NCI-H2227 (cell line): ENCODE measurements around the gene C16orf82.
A peak's percentile ranks its signal among the peaks of the same experiment; 100 is the strongest.

Experiments used
- DNase-seq: peaks from one replicate; lab custom pipeline; 2025; ENCODE audit not compliant: unreplicated experiment; lab: John Stamatoyannopoulos, UW

The C16orf82 gene

DNA sequence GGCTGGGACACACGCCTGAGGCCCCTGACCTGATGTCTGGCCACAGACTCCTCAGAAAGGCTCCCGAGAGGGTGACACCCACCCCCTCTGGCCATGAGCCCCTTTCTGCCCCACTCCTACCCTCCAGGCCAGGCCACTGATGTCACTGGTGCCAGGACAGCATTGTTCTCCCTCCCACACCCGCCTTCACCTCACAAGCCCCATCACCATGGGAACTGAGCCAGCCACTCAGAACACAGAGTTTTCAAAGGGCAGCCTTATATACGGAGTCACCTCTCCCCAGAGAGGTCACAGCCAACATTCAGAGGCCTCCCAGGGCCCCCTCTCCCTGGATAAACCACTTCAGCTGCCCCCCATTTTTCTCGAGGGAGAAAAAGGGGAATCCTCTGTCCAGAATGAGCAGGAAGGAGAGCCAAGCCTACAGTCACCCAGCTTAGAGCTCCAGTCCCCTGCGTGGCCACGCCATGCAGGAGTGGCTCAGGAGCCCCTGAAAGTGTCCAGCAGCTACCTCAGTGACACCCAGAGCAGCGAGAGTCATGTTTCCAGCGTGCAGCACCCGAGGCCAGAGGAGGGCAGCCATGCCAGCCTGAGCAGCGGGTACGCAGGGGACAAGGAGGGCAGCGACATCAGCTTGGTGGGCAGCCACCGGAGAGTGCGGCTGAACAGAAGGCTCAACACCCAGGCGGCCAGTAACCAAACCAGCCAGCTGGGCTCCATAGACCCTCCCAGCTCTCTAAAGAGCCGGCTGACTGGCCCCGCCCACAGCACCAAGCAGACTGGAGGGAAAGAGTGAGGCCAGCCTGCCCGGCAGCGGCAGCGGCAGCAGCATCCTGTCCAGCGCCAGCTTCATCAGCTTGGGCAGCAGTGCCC lies at the start of gene C16orf82:
TSS of gene C16orf82 (plus strand) at position 260 of the 870 bp plus-strand sequence.
- DNase-seq: peak; percentile 49

DNA sequence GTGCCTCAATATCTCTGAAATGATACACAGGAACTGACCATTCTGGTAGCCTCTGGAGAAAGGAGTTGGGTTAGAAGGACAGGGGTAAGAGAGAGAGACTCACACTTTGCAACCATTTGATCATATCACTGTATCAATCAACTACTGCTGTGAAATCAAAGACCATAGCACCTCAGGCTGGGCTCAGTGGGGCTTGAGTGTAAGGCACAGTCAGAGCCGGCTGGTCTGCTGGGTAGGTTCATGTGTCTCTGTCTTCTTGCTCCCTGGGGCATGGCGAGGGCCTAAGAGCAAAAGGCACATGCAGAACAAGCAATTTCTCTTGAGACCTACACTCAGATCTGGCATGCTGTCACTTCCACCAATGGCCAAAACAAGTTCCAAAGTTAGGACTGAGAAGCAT lies 46.7 kb upstream of the C16orf82 start:
- no peak for DNase-seq

DNA sequence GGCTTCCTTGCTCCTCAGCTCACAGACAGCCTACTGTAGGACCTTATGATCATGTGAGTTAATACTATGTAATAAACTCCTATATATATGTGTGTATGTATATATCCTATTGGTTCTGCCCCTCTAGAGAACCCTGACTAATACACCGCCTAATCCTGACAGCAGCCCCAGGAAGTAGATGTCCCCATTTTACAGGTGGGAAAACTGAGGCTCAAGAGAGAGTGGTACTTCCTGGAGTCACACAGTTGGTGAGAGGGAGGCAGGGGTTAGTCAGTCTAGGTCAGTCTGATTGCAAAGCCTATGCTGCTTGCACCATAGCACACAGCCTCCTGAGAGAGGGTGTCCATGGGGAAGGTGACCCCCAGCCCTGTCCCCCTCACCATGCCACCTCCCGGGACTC lies 42.7 kb upstream of the C16orf82 start:
- DNase-seq: no peak

DNA sequence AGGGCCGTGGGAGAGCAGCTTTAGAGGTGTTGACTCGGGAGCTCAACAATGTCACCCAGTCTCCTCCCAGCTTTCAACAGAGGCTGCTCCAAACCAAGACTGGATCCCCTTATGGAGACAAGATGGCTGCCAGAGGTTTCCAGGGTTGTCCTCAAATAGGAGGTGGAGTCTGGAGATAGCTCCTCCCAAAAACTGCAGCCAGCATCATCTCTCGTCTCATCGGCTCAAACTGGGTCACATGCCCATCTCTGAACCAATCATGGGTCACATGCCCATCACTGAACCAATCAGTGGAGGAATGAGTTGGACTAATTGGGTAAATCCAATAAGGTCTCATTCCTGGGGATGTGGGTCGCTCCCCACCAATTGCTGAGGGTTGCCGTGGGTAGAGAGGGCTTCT lies 41.1 kb upstream of the C16orf82 start:
- no peak for DNase-seq

DNA sequence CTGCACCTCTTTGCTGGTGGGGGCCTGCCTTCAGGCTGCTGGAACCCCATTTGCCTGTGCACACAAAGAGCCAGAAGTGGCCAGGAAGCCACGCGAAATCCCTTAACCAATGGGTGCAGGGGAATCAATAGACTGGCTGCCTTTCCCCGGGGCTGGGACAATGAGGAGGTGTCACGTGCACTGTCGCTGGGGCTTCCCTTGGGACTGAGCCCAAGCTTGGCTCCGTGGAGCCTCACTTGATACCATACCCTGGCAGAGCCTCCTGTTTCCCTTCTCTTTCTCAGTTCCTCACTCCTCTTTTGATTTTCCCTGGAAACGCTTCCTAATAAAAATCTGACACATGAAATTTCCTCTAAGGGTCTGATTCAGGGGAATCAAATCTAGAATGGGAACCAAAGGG lies 38.8 kb upstream of the C16orf82 start:
- no peak for DNase-seq

DNA sequence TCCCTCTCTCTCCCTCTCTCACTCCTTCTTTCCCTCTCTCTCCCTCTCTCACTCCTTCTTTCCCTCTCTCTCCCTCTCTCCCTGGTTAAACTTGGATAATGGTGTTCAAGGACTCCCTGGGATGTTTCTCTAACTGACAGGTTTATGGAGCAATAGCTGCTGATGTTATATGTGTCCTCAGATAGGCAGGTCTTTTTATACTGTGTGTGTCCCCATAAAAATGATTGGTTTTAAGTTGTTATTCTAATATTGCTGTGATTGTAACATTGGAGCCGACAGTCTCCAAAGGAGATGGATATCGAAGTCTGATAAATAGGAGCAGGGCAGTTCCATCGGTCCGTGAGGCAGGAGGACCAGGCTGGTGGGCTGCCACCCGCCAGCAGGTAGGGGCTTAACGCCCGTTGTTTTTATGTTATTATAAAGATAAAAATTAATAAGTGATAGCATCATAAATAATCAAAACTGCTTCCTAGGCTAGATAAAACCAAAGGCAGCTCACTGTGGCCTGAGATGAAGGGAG lies 38.1 kb upstream of the C16orf82 start:
- DNase-seq: no peak

DNA sequence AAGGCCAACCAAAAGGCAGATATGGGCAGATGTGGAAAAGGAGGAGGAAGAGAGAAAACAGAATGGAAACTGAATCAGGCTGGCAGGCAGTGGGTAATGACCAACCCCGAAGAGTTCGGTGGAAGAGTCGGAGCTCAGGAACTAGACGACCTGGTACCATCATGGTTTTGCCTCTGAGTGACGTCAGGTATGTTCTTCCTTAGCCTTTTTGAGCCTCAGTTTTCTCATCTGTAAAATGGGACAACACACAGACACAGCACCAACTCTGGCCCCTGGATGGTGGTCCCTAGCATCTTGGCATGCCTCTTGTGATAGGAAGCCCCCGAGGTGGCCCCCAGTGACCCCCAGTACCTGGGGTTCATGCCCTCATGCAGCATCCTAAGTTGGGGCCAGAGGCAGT lies 37.2 kb upstream of the C16orf82 start:
- no peak for DNase-seq

DNA sequence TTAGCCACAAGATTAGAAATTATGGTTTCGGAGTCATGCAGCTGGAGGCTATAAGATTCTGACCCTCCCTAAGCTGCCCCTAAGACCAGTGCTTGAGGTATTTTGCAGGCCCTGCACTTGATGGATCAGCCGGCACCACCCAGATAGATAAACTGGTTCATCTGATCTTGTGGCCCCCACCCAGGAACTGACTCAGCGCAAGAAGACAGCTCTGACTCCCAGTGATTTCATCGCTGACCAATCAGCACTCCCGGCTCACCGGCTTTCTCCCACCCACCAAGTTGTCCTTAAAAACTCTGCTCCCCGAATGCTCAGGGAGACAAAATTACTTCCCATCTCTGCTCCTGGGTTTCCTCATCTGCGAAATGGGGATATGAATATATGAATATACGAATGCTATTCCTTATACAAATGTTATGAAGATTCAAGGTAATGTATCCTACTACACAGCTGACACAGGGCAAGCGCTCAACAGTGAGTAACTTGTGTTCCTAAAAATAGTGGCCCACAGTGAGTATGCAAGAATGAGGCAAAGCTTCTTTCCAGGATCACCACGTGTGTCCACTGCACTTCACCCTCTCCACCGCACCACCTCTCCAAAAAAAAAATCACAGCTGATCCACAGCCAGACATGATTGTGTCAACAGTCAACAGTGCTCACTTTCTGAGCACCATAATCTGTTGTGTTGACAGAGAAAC lies 33.3 kb upstream of the C16orf82 start:
- DNase-seq: no peak

DNA sequence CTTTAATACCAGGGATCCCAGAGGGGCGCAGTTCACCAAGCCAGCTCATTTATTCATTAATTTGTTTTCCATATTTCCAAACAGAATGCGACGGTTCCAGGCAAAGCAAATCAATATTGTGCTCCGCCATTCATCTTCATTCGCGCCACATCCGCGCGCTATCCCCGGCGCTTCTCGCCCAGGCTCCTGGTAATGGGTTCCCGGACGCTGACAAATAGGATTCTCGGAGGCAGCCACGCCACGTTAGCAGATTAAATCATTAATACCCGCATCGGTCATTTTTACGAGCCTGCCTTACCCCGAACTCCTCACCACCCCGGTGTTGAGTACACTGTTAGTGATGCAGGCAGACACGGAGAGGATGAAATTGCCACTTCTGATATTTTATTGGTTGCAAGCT lies 26.0 kb upstream of the C16orf82 start:
- DNase-seq: no peak

DNA sequence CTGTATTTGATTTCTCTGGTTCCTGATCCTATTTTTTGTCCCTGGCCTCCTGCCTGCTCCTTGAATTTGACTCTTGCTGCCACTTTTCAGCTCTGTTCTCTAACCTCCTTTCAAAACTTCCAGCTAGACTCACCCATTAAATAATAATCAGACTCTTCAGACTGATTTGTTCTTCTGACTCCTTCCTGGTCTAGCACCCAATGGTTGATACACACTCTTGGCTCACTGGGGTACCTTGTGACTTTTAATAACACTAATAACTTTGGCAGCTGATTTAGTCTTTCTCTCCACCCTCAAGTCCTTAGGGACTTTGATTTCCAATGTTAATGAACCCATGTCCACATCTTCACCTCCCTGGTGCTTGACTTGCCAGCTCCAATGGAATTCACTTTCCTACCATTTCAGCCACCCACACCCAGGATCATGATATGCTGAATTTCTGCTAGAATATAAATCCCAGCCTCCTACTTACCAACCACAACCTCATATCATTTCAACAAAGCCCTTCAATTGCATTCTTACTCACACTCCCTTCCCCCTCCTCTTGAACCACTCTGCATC lies 19.7 kb upstream of the C16orf82 start:
- DNase-seq: no peak

DNA sequence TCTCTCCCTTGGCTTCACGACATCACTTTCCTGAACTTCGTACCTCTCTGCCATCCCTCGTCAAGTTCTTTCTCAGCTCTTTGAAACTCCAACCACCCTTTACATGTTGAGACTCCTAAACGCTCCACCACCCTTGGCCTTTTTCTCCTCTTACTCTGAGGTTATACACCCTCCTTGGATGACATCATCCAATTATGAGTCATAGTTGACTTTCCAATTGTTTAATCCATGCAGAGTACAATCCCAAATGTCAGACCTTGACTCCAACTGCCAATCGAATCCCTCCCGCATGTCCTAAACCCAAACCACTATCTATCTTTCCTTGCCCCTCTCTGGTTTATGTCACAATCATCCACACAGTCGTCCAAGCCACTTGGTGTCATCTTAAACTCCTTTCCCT lies 18.4 kb upstream of the C16orf82 start:
- no peak for DNase-seq

DNA sequence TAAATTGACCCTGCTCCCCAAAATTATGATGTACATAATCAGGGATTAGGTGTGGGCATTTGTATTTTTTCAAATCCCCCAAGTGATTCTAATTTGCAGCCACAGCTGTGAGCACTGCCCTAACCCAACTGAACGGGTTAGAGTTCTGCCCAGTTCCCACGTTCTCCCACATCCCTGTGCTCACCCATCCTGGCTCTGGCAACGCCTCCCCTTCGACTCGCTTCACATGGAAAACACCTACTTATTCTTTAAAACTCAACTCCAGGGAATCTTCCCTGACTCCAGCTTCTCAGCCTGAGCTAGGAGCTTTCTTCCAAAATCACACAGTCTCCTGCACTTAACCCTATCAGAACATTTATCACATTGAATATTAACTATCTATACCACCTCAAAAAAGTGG lies 17.6 kb upstream of the C16orf82 start:
- no peak for DNase-seq

DNA sequence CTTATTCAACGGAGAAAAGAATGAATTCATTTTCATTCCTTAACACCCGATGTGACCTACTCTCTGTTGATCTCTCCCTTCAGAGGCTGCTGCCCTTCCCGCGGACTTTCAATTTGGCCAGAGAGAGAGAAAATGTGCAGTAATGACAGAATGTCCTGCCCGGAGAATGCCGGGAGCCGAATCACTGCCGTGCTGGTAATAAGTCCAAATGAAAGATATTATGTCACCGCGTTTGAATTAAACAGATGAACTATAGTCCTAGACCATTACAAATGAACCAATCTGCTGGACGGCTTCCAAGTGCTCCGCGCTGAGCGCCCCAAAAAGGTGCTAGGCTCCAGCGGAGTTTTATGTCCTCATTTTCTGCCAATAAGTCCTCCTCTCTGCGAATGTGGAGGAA lies 14.7 kb upstream of the C16orf82 start:
- DNase-seq: no peak

DNA sequence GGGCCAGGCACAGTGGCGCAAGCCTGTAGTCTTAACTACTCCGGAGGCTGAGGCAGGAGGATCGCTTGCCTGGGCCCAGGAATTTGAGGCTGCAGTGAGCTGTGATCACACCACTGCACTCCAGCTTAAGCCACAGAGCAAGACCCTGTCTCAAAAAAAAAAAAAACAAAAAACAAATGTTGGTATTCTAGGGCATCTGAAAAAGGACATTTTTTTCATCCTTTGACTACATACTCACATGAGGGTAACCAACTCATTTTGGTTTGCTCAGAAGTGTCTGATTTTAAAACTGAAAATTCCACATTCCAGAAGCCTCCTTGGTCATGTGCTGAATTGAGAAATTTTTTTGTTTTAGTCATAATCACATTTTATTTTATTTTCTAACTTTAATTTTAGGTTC lies 12.7 kb upstream of the C16orf82 start:
- DNase-seq: no peak

DNA sequence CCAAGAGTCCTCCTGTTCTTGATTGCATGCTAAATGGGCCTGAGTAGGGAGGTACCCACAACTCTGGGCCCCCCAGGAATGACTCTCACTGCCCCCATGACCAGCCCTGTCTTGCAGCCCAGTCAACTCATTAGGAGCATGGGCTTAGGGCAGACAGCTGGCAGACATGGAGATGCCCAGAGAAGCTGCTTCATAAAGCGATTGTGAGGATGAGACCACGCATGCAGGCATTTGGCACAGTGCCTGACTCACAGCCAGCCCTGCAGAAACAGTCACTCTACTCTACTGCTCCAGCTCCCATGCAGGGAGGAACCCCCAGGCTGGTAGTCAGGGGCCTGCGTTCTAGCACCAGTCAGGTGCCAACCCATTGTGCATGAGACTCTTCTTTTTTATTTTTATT lies 8.4 kb upstream of the C16orf82 start:
- DNase-seq: no peak

DNA sequence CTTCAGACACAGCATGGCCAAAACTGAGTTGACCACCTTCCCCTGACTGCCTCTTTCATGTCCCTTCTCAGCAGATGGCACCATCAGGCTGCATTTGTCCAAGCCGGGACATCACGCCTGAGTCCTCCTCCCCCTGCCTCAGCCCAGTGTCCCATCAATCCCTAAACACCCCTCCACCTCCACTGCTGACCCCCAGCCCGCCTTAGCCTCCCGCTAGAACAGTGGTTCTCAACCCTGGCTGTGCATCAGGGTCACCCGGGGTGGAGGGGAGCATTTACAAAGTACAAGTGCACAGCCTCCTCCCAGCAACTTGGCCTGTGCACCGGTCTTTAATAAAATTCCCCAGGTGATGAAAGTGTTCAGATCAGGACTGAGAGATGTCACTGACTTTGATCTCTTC lies 4.0 kb downstream of the C16orf82 start:
- DNase-seq: no peak

DNA sequence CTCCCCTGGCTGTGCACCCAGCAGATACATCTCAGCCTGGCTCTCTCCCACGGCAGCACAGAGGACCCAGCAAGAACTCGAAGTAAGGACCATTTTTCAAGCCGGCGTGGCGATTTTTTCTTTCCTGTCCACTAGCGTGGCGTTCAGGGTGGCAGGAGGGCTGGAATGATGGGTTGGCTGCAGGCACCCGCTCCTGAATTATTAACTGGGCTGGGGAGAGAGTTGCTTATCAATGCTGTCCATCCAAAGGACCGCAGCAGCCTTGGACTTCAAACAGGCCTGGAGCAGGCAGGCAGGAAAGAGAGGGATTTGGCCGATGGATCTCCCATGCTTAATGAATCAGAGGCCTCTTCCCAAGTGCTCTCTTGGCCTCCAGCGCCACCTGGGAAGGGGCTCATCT lies 7.0 kb downstream of the C16orf82 start:
- DNase-seq: no peak

DNA sequence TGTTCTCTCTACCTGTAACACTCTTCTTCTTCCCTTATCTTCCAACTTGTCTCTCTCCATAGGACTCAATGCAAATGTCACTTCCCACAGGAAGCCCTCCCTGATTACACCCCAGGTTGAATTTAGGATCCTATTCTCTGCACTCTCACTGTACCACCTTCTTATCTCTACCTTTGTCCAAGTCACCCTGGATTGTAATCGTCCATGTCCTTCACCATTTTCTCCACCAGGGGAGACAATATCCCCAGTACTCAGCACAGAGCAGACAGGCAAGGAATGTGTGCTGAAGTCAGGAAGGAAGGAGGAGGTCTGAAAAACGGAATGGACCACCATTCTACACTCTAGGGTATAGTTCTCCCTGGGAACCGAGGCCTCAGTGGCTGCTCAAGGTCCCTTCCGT lies 14.2 kb downstream of the C16orf82 start:
- DNase-seq: no peak

DNA sequence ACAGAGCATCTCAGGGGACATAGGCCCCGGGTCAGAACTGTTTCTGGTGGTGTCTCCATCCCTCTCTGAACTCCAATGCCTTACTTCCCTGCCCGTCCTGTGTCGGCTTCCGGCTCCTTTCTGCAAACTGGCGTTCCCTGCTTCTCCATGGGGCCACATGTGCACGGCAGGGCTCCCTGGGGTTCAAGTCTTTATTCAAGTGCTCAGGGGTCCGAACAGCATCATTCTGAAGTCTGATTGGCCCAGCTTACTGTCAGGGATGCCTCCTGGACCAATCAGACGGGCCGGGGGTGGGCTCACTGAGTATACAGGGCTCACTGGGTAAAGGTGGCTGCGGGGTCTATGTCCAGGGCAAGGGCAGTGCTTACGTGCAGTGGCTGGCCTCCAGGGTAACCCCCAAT lies 17.1 kb downstream of the C16orf82 start:
- DNase-seq: no peak

DNA sequence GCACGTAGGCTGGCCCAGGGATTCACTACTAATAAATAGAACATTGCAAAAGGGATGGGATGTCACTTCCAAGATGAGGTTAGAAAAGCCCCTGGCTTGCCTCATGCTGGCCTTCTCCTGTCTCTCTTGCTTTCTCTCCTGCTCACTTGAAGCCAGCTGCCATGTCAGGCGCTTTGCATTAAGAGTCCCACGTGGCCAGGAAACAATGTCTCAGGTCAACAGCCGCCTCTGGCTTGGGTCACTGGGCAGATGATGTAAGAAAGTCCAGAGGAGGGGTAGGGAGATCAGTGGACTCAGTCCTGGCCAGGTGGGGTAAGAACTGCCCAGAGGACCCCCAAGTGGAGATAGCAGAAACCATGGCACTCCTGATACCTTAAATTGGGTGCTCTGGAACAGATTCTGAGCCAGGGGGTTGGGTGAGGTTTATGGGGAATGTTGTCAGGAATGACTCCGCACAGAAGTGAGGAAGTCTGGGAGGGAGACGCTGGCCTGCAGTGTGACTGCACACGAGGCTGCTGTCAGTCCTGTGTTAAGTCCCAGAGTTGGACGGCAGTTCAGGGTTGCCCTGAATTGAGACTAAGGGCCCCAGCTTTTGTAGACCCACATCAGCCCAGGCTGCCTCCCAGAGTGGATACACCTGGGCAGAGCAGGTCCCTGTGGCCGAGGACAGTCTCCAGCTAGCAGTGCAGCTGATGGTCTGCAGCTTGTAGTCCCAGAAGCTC lies 17.7 kb downstream of the C16orf82 start:
- DNase-seq: no peak

DNA sequence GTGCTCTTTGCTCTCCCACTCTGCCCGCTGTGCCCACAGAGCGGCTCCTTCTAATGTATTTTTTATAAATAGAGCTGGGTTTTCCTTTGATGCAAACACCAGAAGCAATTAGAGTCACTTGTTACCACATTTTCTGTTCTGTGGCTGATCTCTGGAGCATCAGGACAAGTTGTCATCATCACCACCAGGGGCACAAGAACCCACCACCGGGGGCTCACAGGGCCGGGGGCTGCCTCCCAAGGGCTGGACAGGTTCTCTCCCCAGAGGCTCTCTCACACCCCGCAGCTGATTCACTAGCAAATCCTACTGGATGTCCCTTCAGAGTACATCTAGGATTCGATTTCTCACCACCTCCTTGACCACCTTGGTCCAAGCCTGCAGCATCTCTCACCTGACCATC lies 18.5 kb downstream of the C16orf82 start:
- DNase-seq: no peak
